ENCODE data around the gene MAMDC4. TPM values are rescaled to one million over a fixed set of nuclear protein-coding genes. Genes with fewer than 3 reads are reported as not detected.
A peak's percentile ranks its signal among the peaks of the same experiment; 100 is the strongest.

Gene MAMDC4
- total RNA-seq, 6 experiments from 2014 or later, result 2.3 to 3.4 (median 3.0) TPM

DNA sequence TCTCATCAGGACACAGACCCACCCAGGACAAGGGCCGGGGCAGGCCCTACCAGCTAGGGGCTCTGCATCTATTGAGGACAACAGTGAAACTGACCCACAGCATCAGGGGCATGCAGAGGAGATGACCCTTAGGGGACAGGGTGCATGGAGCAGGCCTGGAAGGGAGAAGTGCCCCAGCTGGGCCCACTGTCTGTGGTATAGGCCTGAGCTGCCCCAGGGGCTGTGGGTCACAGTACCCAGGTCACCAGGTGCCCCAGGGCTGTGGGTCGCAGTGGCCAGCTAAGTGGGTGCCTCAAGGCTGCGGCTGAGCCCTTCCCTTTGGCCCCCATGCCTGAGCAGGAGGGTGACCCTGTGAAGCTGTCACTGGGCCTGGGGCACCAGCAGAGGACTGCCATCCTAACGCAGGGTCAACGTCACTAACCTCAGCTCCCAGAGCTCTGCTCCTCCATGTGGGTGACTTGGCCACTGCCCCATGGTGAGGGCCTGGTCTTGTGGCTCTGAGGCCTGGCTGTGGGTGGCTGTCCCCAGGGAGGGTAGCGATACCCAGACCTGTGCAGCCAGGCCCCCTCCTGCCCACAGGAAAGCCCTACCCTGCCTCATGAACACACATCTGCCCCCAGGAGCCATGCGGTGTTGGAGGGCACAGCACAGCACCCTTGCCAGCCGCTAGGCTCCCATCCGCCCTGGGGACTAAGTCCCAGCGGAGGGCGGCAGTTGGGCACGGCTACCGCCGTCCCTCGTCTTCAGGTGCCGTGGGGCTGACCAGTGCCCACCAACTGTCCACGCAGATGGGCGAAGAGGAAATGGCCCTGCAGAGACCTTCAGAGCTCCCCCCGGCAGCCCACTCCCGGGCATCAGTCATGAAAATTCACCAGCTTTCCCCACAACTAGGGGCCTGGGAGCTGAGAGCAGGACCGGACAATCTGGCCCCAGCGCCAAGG is 9.1 kb downstream of the MAMDC4 start:
- no peak overlapping the region for H3K4me3 Mint-ChIP-seq
- no peaks in the 10 kb centered on the region for H3K9me3 Mint-ChIP-seq
- H3K27ac Mint-ChIP-seq, result no peak overlapping the region
- H3K36me3 Mint-ChIP-seq (ENCODE audit: low read depth), result no peaks in the 10 kb centered on the region; the same call in 1 of the 2 replicates
- peaks cover 12% of the 10 kb centered on the region for H3K4me1 Mint-ChIP-seq (ENCODE audit: low read depth)
- no peaks in the 10 kb centered on the region for H3K27me3 Mint-ChIP-seq (ENCODE audit: insufficient read depth)
- no peak for DNase-seq
- TF ChIP-seq, protein P1, sequence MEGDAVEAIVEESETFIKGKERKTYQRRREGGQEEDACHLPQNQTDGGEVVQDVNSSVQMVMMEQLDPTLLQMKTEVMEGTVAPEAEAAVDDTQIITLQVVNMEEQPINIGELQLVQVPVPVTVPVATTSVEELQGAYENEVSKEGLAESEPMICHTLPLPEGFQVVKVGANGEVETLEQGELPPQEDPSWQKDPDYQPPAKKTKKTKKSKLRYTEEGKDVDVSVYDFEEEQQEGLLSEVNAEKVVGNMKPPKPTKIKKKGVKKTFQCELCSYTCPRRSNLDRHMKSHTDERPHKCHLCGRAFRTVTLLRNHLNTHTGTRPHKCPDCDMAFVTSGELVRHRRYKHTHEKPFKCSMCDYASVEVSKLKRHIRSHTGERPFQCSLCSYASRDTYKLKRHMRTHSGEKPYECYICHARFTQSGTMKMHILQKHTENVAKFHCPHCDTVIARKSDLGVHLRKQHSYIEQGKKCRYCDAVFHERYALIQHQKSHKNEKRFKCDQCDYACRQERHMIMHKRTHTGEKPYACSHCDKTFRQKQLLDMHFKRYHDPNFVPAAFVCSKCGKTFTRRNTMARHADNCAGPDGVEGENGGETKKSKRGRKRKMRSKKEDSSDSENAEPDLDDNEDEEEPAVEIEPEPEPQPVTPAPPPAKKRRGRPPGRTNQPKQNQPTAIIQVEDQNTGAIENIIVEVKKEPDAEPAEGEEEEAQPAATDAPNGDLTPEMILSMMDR (IDR thresholded peaks at IDR 0.05), result no peak

DNA sequence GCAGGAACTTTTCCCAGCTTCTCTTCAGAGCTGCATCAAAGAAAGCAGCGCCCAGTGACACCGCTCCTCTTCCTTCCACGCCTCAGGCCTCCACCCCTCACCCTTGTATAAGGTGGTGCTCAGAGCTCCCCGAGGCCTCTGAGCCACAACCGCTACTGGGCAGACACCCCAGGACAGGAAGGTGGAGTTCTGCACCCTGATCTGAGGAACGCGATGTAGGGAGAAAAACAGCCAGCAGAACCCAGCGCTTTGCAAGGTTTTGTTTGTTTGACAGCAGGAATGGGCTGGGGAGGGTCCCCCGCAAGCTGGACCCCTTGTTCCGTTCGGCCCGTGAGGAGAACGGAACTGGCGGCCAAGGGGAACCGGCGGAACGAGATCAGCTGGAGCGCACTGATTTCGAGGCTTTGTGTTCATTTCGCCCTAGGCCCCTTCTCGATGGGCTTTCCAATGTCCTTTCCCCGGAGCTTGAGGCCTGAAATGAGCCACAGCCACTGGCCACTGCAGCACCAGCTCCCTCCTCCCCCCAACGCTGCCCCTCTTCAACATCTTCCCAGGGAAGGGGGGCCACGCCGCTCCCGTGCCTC is 9.8 kb downstream of the MAMDC4 start:
- Mint-ChIP-seq H3K9me3 (no peaks in the 10 kb centered on the region), H3K27me3 (ENCODE audit: insufficient read depth) (no peaks in the 10 kb centered on the region), H3K36me3 (ENCODE audit: low read depth) (no peaks in the 10 kb centered on the region; the same call in 1 of the 2 replicates), H3K4me3 (no peak overlapping the region), H3K4me1 (ENCODE audit: low read depth) (peaks cover 12% of the 10 kb centered on the region), H3K27ac (no peak overlapping the region)
- no peak for DNase-seq
- TF ChIP-seq, protein P1 (IDR thresholded peaks at IDR 0.05), result no peak

DNA sequence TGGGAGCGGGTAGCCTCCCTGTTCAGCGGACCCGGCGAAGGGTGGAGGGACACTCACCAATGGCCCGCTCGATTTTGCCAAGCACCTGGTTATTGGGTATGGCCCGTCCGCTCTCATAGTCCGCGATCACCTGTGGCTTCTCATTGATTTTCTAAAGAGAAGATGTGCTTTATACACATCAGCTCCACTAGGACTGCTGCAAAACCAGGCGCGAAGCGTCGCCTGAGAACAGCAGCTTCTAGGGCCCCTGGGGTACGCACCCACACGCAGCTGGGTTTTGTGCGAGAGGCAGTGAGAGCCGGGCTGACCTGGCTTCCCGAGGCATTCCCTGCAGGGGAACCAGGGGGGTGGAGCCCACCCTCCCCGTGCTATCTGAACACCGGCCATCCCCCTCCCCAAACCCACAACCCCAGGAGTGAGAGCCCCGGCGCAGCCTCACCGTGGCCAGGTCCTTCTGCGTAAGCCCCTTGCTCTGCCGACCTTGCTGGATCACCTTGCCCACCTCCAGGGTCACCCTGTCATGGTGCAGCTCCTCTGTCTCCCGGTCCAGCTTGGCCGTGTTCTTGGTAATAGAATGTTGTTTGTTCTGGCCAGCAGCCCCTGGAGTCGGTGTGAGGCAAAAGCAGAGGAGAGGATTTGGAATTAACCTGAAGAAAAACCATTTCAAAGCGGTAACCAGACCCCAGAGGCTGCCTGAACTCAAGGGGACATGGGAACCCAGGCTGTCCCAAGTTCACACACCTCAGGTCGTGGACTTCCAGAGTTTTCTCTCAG is 10.9 kb downstream of the MAMDC4 start:
- H3K36me3 Mint-ChIP-seq (ENCODE audit: low read depth), result peaks cover 6% of the 10 kb centered on the region; the same call in 1 of the 2 replicates
- H3K4me1 Mint-ChIP-seq (ENCODE audit: low read depth), result peaks cover 12% of the 10 kb centered on the region
- H3K27me3 Mint-ChIP-seq (ENCODE audit: insufficient read depth), result no peaks in the 10 kb centered on the region
- DNase-seq, result no peak
- H3K4me3 Mint-ChIP-seq, result no peak overlapping the region
- H3K9me3 Mint-ChIP-seq, result peaks cover 4% of the 10 kb centered on the region; the same call in 1 of the 2 replicates
- TF ChIP-seq, protein P1 (IDR thresholded peaks at IDR 0.05), result no peak
- H3K27ac Mint-ChIP-seq, result no peak overlapping the region

DNA sequence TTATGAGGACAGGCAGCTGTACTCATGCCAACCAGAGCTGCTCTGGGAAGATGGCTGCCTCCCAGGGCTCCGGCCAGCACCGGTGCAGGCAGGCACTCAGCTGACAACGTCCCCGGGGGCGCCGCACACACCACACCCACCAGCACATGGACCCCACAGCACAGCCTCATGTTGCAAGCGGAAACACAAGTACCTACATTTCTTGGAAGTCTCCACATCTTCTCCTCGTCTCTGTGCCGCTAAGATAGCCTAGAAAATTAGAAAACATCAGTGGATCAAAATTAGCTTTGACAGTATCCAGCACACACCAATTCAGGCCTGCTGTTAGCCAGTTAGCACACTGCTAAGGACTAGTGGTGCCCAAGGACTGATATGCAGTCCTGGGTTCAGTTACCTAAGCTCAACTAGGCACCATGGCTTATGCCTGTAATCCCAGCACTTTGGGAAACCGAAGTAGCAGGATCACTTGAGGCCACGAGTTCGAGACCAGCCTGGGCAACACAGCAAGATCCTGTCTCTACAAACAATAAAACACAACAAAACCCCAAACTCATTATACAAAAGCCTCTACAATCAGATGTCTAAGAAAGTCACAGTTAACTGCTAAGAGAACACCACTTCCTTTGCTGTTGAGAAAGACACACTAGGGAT is 11.6 kb downstream of the MAMDC4 start:
- DNase-seq, result no peak
- TF ChIP-seq, protein P1 (IDR thresholded peaks at IDR 0.05), result no peak
- Mint-ChIP-seq H3K4me1 (ENCODE audit: low read depth) (peaks cover 12% of the 10 kb centered on the region), H3K36me3 (ENCODE audit: low read depth) (peaks cover 11% of the 10 kb centered on the region), H3K27me3 (ENCODE audit: insufficient read depth) (no peaks in the 10 kb centered on the region; the same call in 1 of the 2 replicates), H3K4me3 (no peak overlapping the region), H3K9me3 (peaks cover 5% of the 10 kb centered on the region), H3K27ac (peak overlapping the region; percentile 21; the same call in 1 of the 2 replicates)

Data from HFFc6 (cell line).